ENCODE measurements around the gene ITPRIPL1.

DNA sequence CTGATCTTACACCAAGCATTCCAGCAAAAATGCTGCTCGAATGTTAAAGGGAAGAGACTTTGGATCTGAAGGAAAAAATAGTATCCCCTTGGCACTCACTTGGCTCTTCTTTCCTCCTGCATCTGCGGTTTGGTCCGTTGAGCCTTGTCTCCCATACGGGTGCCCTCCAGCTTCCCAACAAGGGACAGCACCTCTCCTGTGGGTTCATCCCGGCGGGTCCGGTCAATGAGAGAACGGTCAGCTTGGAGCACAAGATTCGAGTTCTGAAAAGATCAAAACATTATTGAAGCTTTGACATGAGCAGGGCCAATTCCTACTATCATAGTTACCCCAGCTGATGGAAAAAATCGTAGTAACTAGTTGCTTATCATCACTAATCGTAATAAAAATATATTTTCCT lies 20.5 kb upstream of the ITPRIPL1 start:
- TF ChIP-seq, protein P1, sequence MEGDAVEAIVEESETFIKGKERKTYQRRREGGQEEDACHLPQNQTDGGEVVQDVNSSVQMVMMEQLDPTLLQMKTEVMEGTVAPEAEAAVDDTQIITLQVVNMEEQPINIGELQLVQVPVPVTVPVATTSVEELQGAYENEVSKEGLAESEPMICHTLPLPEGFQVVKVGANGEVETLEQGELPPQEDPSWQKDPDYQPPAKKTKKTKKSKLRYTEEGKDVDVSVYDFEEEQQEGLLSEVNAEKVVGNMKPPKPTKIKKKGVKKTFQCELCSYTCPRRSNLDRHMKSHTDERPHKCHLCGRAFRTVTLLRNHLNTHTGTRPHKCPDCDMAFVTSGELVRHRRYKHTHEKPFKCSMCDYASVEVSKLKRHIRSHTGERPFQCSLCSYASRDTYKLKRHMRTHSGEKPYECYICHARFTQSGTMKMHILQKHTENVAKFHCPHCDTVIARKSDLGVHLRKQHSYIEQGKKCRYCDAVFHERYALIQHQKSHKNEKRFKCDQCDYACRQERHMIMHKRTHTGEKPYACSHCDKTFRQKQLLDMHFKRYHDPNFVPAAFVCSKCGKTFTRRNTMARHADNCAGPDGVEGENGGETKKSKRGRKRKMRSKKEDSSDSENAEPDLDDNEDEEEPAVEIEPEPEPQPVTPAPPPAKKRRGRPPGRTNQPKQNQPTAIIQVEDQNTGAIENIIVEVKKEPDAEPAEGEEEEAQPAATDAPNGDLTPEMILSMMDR (IDR thresholded peaks at IDR 0.05; ENCODE audit: low read depth, low read length, missing input control) = no peak
- TF ChIP-seq SP1 (IDR thresholded peaks at IDR 0.05) (no peak), EGR1 (IDR thresholded peaks at IDR 0.05; ENCODE audit: low read depth in 2 of 2) (no peak), TAF1 (conservative IDR thresholded peaks at IDR 0.05) (no peak), NR2F2 (IDR thresholded peaks at IDR 0.05) (no peak), JUND (IDR thresholded peaks at IDR 0.05) (no peak), HNF4A (conservative IDR thresholded peaks at IDR 0.05) (no peak), FOXA2 (IDR thresholded peaks at IDR 0.05) (no peak), FOXA1 (IDR thresholded peaks at IDR 0.05) (no peak)
- TF ChIP-seq, protein P2, sequence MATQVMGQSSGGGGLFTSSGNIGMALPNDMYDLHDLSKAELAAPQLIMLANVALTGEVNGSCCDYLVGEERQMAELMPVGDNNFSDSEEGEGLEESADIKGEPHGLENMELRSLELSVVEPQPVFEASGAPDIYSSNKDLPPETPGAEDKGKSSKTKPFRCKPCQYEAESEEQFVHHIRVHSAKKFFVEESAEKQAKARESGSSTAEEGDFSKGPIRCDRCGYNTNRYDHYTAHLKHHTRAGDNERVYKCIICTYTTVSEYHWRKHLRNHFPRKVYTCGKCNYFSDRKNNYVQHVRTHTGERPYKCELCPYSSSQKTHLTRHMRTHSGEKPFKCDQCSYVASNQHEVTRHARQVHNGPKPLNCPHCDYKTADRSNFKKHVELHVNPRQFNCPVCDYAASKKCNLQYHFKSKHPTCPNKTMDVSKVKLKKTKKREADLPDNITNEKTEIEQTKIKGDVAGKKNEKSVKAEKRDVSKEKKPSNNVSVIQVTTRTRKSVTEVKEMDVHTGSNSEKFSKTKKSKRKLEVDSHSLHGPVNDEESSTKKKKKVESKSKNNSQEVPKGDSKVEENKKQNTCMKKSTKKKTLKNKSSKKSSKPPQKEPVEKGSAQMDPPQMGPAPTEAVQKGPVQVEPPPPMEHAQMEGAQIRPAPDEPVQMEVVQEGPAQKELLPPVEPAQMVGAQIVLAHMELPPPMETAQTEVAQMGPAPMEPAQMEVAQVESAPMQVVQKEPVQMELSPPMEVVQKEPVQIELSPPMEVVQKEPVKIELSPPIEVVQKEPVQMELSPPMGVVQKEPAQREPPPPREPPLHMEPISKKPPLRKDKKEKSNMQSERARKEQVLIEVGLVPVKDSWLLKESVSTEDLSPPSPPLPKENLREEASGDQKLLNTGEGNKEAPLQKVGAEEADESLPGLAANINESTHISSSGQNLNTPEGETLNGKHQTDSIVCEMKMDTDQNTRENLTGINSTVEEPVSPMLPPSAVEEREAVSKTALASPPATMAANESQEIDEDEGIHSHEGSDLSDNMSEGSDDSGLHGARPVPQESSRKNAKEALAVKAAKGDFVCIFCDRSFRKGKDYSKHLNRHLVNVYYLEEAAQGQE (IDR thresholded peaks at IDR 0.05) = no peak
- TF ChIP-seq, protein P3, sequence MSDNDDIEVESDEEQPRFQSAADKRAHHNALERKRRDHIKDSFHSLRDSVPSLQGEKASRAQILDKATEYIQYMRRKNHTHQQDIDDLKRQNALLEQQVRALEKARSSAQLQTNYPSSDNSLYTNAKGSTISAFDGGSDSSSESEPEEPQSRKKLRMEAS (IDR thresholded peaks at IDR 0.05) = no peak

Measured in liver (tissue), 3 donors.